WTC11 (cell line): ENCODE data around the gene COL27A1. TPM values are rescaled to one million over a fixed set of nuclear protein-coding genes. Genes with fewer than 3 reads are reported as not detected.

ENCODE experiments used
- ATAC-seq: fragments of 200-7000 bp; cut with Tn5 transposase; 2 replicates; pipeline ENCODE4 v1.10.0; 2021; ENCODE audit warnings: mild to moderate bottlenecking, moderate library complexity
- CTCF ChIA-PET: fragments of 300-600 bp; sonication (Branson Sonifier 250); formaldehyde crosslinking; loops from one replicate; lab custom pipeline; 2021; ENCODE audit warnings: antibody characterized with exemption; lab: Charles Lee
- POLR2A ChIA-PET: fragments of 350-600 bp; sonication (Branson Sonifier 250); formaldehyde crosslinking; loops from one replicate; lab custom pipeline; 2021; ENCODE audit warnings: antibody characterized with exemption; lab: Charles Lee
- DNase-seq: peaks from one replicate; pipeline ENCODE4 v3.0.0; 2021; ENCODE audit warnings: low spot score
- H3K27ac Mint-ChIP-seq: 2 replicates; pipeline ENCODE4 v1.8.0; 2021; ENCODE audit warnings: mixed read lengths
- H3K27me3 Mint-ChIP-seq: 2 replicates; pipeline ENCODE4 v1.8.0; 2021; ENCODE audit warnings: low read depth, mild to moderate bottlenecking, moderate library complexity, mixed read lengths
- H3K36me3 Mint-ChIP-seq: 2 replicates; pipeline ENCODE4 v1.8.0; 2021; ENCODE audit warnings: mixed read lengths
- H3K4me1 Mint-ChIP-seq: 2 replicates; pipeline ENCODE4 v1.8.0; 2022; ENCODE audit warnings: mixed read lengths
- H3K4me3 Mint-ChIP-seq: 2 replicates; pipeline ENCODE4 v1.8.0; 2021; ENCODE audit warnings: mild to moderate bottlenecking, moderate library complexity, mixed read lengths
- H3K9me3 Mint-ChIP-seq: 2 replicates; pipeline ENCODE4 v1.8.0; 2021; ENCODE audit warnings: mixed read lengths
- AFF4 ChIP-seq: sonication (generic); formaldehyde crosslinking; IDR thresholded peaks from 2 replicates; pipeline ENCODE4 v1.8.1; 2023; ENCODE audit warnings: mild to moderate bottlenecking, missing genetic modification reagents, borderline replicate concordance
- ATF6 ChIP-seq: sonication (generic); formaldehyde crosslinking; IDR thresholded peaks from 2 replicates; pipeline ENCODE4 v1.8.1; 2023; ENCODE audit warnings: mild to moderate bottlenecking, missing genetic modification reagents
- CREB1 ChIP-seq: sonication (generic); formaldehyde crosslinking; IDR thresholded peaks from 2 replicates; pipeline ENCODE4 v1.8.0; 2023; ENCODE audit warnings: mild to moderate bottlenecking, missing genetic modification reagents
- E2F1 ChIP-seq: sonication (generic); formaldehyde crosslinking; IDR thresholded peaks from 2 replicates; pipeline ENCODE4 v1.8.0; 2022; ENCODE audit warnings: mild to moderate bottlenecking, missing genetic modification reagents
- E2F5 ChIP-seq: sonication (generic); formaldehyde crosslinking; IDR thresholded peaks from 2 replicates; pipeline ENCODE4 v1.8.1; 2022; ENCODE audit warnings: mild to moderate bottlenecking, moderate library complexity, missing genetic modification reagents
- FOXK1 ChIP-seq: sonication (generic); formaldehyde crosslinking; IDR thresholded peaks from 2 replicates; pipeline ENCODE4 v1.8.0; 2022; ENCODE audit warnings: mild to moderate bottlenecking, moderate library complexity, missing genetic modification reagents
- GRHL2 ChIP-seq: fragments of 250-450 bp; sonication (Bioruptor Pico); IDR thresholded peaks from 2 replicates; pipeline ENCODE4 v1.8.0; 2022; ENCODE audit warnings: mild to moderate bottlenecking, moderate library complexity; ENCODE audit not compliant: insufficient replicate concordance, severe bottlenecking
- JUN ChIP-seq: sonication (generic); formaldehyde crosslinking; IDR thresholded peaks from 2 replicates; pipeline ENCODE4 v1.8.0; 2023; ENCODE audit warnings: mild to moderate bottlenecking, missing genetic modification reagents
- NR3C1 ChIP-seq: sonication (generic); formaldehyde crosslinking; conservative IDR thresholded peaks from 2 replicates; pipeline ENCODE4 v1.8.1; 2023; ENCODE audit warnings: low read depth, mild to moderate bottlenecking, missing genetic modification reagents
- RELA ChIP-seq: sonication (generic); formaldehyde crosslinking; IDR thresholded peaks from 2 replicates; pipeline ENCODE4 v1.8.1; 2022; ENCODE audit warnings: missing genetic modification reagents, mild to moderate bottlenecking, borderline replicate concordance
- SP1 ChIP-seq: sonication (generic); formaldehyde crosslinking; conservative IDR thresholded peaks from 2 replicates; pipeline ENCODE4 v1.8.1; 2022; ENCODE audit warnings: missing genetic modification reagents
- TEAD4 ChIP-seq: sonication (generic); formaldehyde crosslinking; IDR thresholded peaks from 2 replicates; pipeline ENCODE4 v1.8.0; 2022; ENCODE audit warnings: mild to moderate bottlenecking, missing genetic modification reagents
- USF1 ChIP-seq: sonication (generic); formaldehyde crosslinking; IDR thresholded peaks from 2 replicates; pipeline ENCODE4 v1.8.0; 2022; ENCODE audit warnings: mild to moderate bottlenecking, missing genetic modification reagents
- ZNF532 ChIP-seq: fragments of 250-450 bp; sonication (Bioruptor Pico); IDR thresholded peaks from 2 replicates; pipeline ENCODE4 v1.9.0; 2021; ENCODE audit warnings: mild to moderate bottlenecking, borderline replicate concordance
- total RNA-seq: library from RNA; stranded (reverse); gene quantifications from 3 replicates; pipeline ENCODE4 v1.2.3, GENCODE V29; 2021

COL27A1 gene
- total RNA-seq, 1 experiment from 2014 or later, result 47.5 TPM

GRCh38 chr9:114294664-114295063 lies 139.3 kb downstream of the COL27A1 start (continued):
- no peak for TF ChIP-seq E2F1 (CRISPR knock-in tag)
- TF ChIP-seq ATF6 (CRISPR knock-in tag), result no peak

- POLR2A ChIA-PET, result no interaction called here
- H3K27me3 Mint-ChIP-seq, result no peaks in the 10 kb centered on the region
- H3K4me3 Mint-ChIP-seq, result no peak overlapping the region
- H3K4me1 Mint-ChIP-seq, result no peaks in the 10 kb centered on the region
- peaks cover 27% of the 10 kb centered on the region for H3K9me3 Mint-ChIP-seq
- peaks cover 70% of the 10 kb centered on the region for H3K36me3 Mint-ChIP-seq
- no peak for DNase-seq
- no peak for ATAC-seq
- no peak for TF ChIP-seq E2F5 (CRISPR knock-in tag)
- no peak for TF ChIP-seq USF1 (CRISPR knock-in tag)
- TF ChIP-seq NR3C1, result no peak
- no peak for TF ChIP-seq JUN (CRISPR knock-in tag)
- no peak for TF ChIP-seq GRHL2 (CRISPR knock-in tag)
- no peak for TF ChIP-seq RELA
- TF ChIP-seq TEAD4 (CRISPR knock-in tag), result no peak
- TF ChIP-seq AFF4 (CRISPR knock-in tag), result no peak
- TF ChIP-seq, all 79 proteins: peak for 0
- H3K27ac Mint-ChIP-seq, result no peak overlapping the region
- CTCF ChIA-PET, result no interaction called here
These were observed 141.0 kb downstream of the COL27A1 start for GRCh38 chr9:114296338-114296737.

- POLR2A ChIA-PET, result no interaction called here
These were observed 144.2 kb downstream of the COL27A1 start for GRCh38 chr9:114299286-114300152.

More at GRCh38 chr9:114299286-114300152, 144.2 kb downstream of the COL27A1 start:
- TF ChIP-seq FOXK1 (CRISPR knock-in tag) (no peak), ZNF532 (CRISPR knock-in tag) (no peak), USF1 (CRISPR knock-in tag) (no peak), CREB1 (CRISPR knock-in tag) (no peak), SP1 (CRISPR knock-in tag) (no peak)
- no peak overlapping the region for H3K4me3 Mint-ChIP-seq
- ATAC-seq, result no peak
- H3K4me1 Mint-ChIP-seq, result no peaks in the 10 kb centered on the region
- H3K36me3 Mint-ChIP-seq, result peaks cover 50% of the 10 kb centered on the region
- H3K27me3 Mint-ChIP-seq, result no peaks in the 10 kb centered on the region
- DNase-seq, result no peak
- H3K9me3 Mint-ChIP-seq, result peaks cover 17% of the 10 kb centered on the region
- CTCF ChIA-PET, result interaction anchor here (1.2 to 2.0 kb wide), 4 partner anchors 8 to 217 kb away, joined by 3 to 12 read pairs (median 8); no protein-coding TSS in a partner anchor
- H3K27ac Mint-ChIP-seq, result no peak overlapping the region
